Gastrocnemius medialis (tissue), 4 donors: ENCODE data around the gene PPP6R2.

ENCODE experiments used
- CTCF ChIP-seq, 5 experiments: fragments of 450-650 bp in 3 of 5; fragments of 200-600 bp in 2 of 5; sonication (generic) in 2 of 5; IDR thresholded peaks in 4 of 5; conservative IDR thresholded peaks in 1 of 5; 1 replicate in 4 of 5; 2 replicates in 1 of 5; pipeline ENCODE4 v1.5.1; 2016 to 2019; ENCODE audit warnings: antibody characterized with exemption in 5 of 5, mild to moderate bottlenecking in 3 of 5, moderate library complexity in 3 of 5
- POLR2A ChIP-seq, 2 donors: fragments of 450-650 bp; IDR thresholded peaks; one replicate each; pipeline ENCODE4 v1.6.1; 2017; ENCODE audit warnings: antibody characterized with exemption in 2 of 2, mild to moderate bottlenecking in 2 of 2, moderate library complexity in 2 of 2

GRCh38 chr22:50297510-50298265 is 45.4 kb upstream of the PPP6R2 start:
- TF ChIP-seq CTCF (IDR thresholded peaks at IDR 0.05 in 4 of 5, conservative IDR thresholded peaks at IDR 0.05 in 1 of 5) = no peak
- TF ChIP-seq POLR2A (IDR thresholded peaks at IDR 0.05) = no peak
